Mucosa of descending colon (tissue), 3 donors: ENCODE data around the gene SLC22A12. TPM values are rescaled to one million over a fixed set of nuclear protein-coding genes. Genes with fewer than 3 reads are reported as not detected.

Experiments
- ATAC-seq: fragments of 200-7000 bp; cut with Tn5 transposase; one replicate; pipeline ENCODE4 v1.9.1; 2020; ENCODE audit warnings: mild to moderate bottlenecking, moderate library complexity
- DNase-seq, 3 donors: peaks; one replicate each; pipeline ENCODE4 v3.0.0-alpha.2; 2020
- H3K36me3 ChIP-seq: fragments of 200-600 bp; one replicate; pipeline ENCODE4 v1.8.0; 2021; ENCODE audit warnings: low read depth, mild to moderate bottlenecking
- H3K4me1 ChIP-seq: fragments of 200-600 bp; one replicate; pipeline ENCODE4 v1.8.0; 2021; ENCODE audit warnings: low read depth, mild to moderate bottlenecking
- H3K4me3 ChIP-seq: fragments of 200-600 bp; one replicate; pipeline ENCODE4 v1.8.0; 2021; ENCODE audit warnings: mild to moderate bottlenecking
- H3K9me3 ChIP-seq: fragments of 200-600 bp; one replicate; pipeline ENCODE4 v1.8.0; 2021; ENCODE audit warnings: mild to moderate bottlenecking
- intact Hi-C, 2 donors: fragments of 100-400 bp; cut with DNase I in 1 of 2; cut with micrococcal nuclease in 1 of 2; formaldehyde crosslinking; loops; one replicate each; pipeline versions ENCODE4 v1.11.0 to v1.11.1; 2022; cut with DNase I, micrococcal nuclease
- total RNA-seq, 3 donors: library from RNA; stranded (reverse); fragmentation: NEBNext Ultra II Directional in 2 of 3; extraction: Animal tissue kit (Norgen Biotek cat#: 25700) in 2 of 3; gene quantifications; one replicate each; pipeline versions ENCODE4 v1.2.1 to v1.2.4, GENCODE V29; 2021 to 2023
- TF ChIP-seq, protein P1 (sequence below): fragments of 200-600 bp; IDR thresholded peaks from one replicate; pipeline ENCODE4 v1.8.0; 2022; ENCODE audit warnings: antibody characterized with exemption, mild to moderate bottlenecking
- donor health status: DM: no; HTN: no; CAD: no; lungs with moderate emphysema.
- donor health status: DM: no; HTN: no; CAD: no.
- donor health status: DM: no; HTN: yes; CAD: no.

Gene SLC22A12
- total RNA-seq, 3 donors from 2014 or later: not detected

- no peak for ATAC-seq
- Histone ChIP-seq H3K36me3 (no peaks in the 10 kb centered on the region), H3K4me3 (no peak overlapping the region), H3K4me1 (no peaks in the 10 kb centered on the region), H3K9me3 (no peaks in the 10 kb centered on the region)
- intact Hi-C loops: no loop called here
- no peak for DNase-seq
- TF ChIP-seq, protein P1, sequence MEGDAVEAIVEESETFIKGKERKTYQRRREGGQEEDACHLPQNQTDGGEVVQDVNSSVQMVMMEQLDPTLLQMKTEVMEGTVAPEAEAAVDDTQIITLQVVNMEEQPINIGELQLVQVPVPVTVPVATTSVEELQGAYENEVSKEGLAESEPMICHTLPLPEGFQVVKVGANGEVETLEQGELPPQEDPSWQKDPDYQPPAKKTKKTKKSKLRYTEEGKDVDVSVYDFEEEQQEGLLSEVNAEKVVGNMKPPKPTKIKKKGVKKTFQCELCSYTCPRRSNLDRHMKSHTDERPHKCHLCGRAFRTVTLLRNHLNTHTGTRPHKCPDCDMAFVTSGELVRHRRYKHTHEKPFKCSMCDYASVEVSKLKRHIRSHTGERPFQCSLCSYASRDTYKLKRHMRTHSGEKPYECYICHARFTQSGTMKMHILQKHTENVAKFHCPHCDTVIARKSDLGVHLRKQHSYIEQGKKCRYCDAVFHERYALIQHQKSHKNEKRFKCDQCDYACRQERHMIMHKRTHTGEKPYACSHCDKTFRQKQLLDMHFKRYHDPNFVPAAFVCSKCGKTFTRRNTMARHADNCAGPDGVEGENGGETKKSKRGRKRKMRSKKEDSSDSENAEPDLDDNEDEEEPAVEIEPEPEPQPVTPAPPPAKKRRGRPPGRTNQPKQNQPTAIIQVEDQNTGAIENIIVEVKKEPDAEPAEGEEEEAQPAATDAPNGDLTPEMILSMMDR: no peak
Observed at GRCh38 chr11:64564947-64565889, 25.8 kb upstream of the SLC22A12 start.

DNA sequence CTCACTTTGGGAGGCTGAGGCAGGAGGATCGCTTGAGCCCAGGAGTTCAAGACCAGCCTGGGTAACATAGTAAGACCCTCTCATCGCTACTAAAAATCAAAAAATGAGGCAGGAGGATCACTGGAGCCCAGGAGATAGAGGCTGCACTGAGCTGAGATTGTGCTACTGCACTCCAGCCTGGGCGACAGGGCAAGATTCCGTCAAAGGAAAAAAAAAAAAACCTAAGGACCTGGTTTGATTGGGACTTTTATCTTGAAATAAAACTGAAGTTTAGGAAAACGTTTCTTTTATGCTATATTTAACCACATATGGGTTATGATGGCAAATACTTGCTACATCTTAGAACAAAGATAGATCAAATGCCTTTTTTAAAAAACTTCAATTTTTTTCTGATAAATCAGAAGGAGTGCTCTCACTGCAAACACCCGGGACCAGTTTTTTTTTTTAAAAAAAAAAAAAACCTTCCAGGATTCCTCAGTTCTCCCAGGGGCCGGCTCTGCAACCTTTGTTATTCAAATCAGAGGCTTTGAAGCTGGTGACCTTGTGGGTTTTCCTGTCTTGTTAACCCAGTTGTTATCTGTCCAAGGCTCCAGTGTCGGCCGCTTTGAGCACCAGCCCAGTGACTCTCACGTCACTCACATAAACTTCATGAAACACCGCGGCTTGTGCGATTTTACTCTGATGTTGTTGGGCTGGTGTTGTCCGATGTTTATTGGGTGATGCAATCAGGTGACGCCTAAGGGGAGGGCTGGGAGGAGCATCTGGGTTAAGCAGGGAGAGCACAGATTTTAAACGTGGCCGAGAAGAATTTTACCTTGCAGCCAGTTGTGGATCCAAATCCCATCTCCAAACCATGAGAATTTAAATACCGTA is 24.7 kb upstream of the SLC22A12 start:
- no peak overlapping the region for H3K4me3 ChIP-seq

DNA sequence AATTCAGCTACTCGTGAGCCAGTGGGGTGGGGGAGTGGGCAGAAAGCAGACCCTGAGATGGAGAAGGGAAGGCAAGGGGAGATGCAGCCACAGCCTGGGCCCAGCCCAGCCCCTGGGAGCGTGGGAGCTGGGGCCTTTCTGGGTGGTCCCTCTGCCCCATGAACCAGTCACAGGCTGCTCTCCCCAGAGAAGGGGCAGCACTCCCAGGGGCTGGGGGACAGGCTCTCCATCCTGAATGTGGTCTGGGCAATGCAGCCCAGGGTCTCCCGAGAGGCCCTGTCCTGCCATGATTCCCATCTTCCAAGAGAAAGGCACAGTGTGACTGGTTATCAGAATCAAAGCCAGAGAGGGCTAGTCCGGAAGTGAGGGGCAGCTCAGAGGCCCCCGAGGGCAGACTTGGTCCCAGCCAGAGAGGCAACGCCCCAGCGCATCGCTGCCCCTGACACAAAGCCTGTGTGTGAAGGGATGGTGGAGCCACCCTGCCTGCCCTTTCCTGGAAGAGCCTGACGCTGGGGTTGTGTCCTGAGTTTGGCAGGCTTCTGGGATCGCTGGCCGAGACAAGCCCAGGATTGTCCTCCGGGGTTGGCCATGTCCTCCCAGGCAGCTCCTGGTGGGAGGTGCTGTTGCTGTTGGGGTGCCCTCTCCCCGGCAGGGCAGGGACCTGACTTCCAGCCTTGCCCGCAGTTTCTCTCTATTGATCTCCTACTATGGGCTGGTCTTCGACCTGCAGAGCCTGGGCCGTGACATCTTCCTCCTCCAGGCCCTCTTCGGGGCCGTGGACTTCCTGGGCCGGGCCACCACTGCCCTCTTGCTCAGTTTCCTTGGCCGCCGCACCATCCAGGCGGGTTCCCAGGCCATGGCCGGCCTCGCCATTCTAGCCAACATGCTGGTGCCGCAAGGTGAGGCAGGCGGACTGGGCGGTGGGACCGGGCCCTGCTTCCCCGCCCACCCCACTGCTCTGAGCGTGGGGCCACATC is 23.8 kb upstream of the SLC22A12 start:
- intact Hi-C loops: no loop called here
- no peak for DNase-seq
- Histone ChIP-seq H3K36me3 (no peaks in the 10 kb centered on the region), H3K4me3 (no peak overlapping the region), H3K4me1 (peaks cover 3% of the 10 kb centered on the region), H3K9me3 (no peaks in the 10 kb centered on the region)
- TF ChIP-seq, protein P1: no peak
- ATAC-seq: no peak

More for the DNA sequence above, 24.7 kb upstream of the SLC22A12 start:
- ATAC-seq (peak; percentile 90), DNase-seq (peak; percentile 52 to 78 (median 63))
- TF ChIP-seq, protein P1: no peak
- intact Hi-C loops: no loop called here
- Histone ChIP-seq H3K36me3 (no peaks in the 10 kb centered on the region), H3K9me3 (no peaks in the 10 kb centered on the region), H3K4me1 (peaks cover 3% of the 10 kb centered on the region)

GRCh38 chr11:64568041-64568571 is 22.9 kb upstream of the SLC22A12 start:
- no peak overlapping the region for H3K4me3 ChIP-seq
- H3K4me1 ChIP-seq: peaks cover 3% of the 10 kb centered on the region
- no peaks in the 10 kb centered on the region for H3K9me3 ChIP-seq
- intact Hi-C loops: no loop called here
- TF ChIP-seq, protein P1: no peak
- DNase-seq (no peak), ATAC-seq (no peak)
- no peaks in the 10 kb centered on the region for H3K36me3 ChIP-seq
